GM23248 (cell line): ENCODE measurements around the gene KCTD16. TPM values are rescaled to one million over a fixed set of nuclear protein-coding genes. Genes with fewer than 3 reads are reported as not detected.

Experiments used
- DNase-seq: peaks from one replicate; pipeline ENCODE4 v3.0.0-alpha.2; 2015
- H2AFZ ChIP-seq: fragments of 200-600 bp; sonication (generic); 2 replicates; pipeline ENCODE4 v1.6.1; 2016; ENCODE audit warnings: antibody characterized with exemption
- H3F3A ChIP-seq: fragments of 200-600 bp; sonication (generic); 2 replicates; pipeline ENCODE4 v1.6.1; 2016; ENCODE audit warnings: mild to moderate bottlenecking, antibody characterized with exemption, mixed run types; ENCODE audit not compliant: insufficient read depth
- H3K27ac ChIP-seq: fragments of 200-600 bp; sonication (generic); 2 replicates; pipeline ENCODE4 v1.5.1; 2016; ENCODE audit warnings: mild to moderate bottlenecking
- H3K27me3 ChIP-seq: fragments of 200-600 bp; sonication (generic); replicated peaks from 2 replicates; pipeline ENCODE4 v1.6.1; 2016; ENCODE audit warnings: mild to moderate bottlenecking; ENCODE audit not compliant: insufficient read depth
- H3K36me3 ChIP-seq: fragments of 200-600 bp; sonication (generic); 2 replicates; pipeline ENCODE4 v1.6.1; 2016; ENCODE audit warnings: low read depth, mild to moderate bottlenecking
- H3K4me1 ChIP-seq: fragments of 200-600 bp; sonication (generic); 2 replicates; pipeline ENCODE4 v1.6.1; 2016; ENCODE audit warnings: mild to moderate bottlenecking; ENCODE audit not compliant: insufficient read depth
- H3K4me2 ChIP-seq: fragments of 200-600 bp; sonication (generic); one replicate; pipeline ENCODE4 v1.6.1; 2016; ENCODE audit warnings: mild to moderate bottlenecking; ENCODE audit not compliant: unreplicated experiment
- H3K4me3 ChIP-seq: fragments of 200-600 bp; sonication (generic); 2 replicates; pipeline ENCODE4 v1.5.1; 2016; ENCODE audit warnings: mild to moderate bottlenecking
- H3K79me2 ChIP-seq: fragments of 200-600 bp; sonication (generic); 2 replicates; pipeline ENCODE4 v1.6.1; 2016; ENCODE audit warnings: mild to moderate bottlenecking; ENCODE audit not compliant: insufficient read depth
- H3K9ac ChIP-seq: fragments of 200-600 bp; sonication (generic); 2 replicates; pipeline ENCODE4 v1.6.1; 2016; ENCODE audit warnings: mild to moderate bottlenecking
- H3K9me2 ChIP-seq: fragments of 200-600 bp; sonication (generic); 2 replicates; pipeline ENCODE4 v1.6.1; 2016; ENCODE audit warnings: mixed run types, mild to moderate bottlenecking, moderate library complexity; ENCODE audit not compliant: insufficient read depth
- H3K9me3 ChIP-seq: fragments of 200-600 bp; sonication (generic); one replicate; pipeline ENCODE4 v1.6.1; 2017; ENCODE audit warnings: low read depth
- H4K20me1 ChIP-seq: fragments of 200-600 bp; sonication (generic); 2 replicates; pipeline ENCODE4 v1.6.0; 2016; ENCODE audit not compliant: insufficient read depth
- EZH2 ChIP-seq: fragments of 200-600 bp; sonication (generic); IDR thresholded peaks from 2 replicates; pipeline ENCODE4 v1.6.1; 2018; ENCODE audit warnings: antibody characterized with exemption, mild to moderate bottlenecking; ENCODE audit not compliant: insufficient read depth, poor library complexity, severe bottlenecking
- EZH2phosphoT487 ChIP-seq: fragments of 200-600 bp; sonication (generic); IDR thresholded peaks from 2 replicates; pipeline ENCODE4 v1.6.1; 2018; ENCODE audit warnings: antibody characterized with exemption, moderate library complexity, mild to moderate bottlenecking, low read depth; ENCODE audit not compliant: insufficient read depth
- WGBS, 2 experiments: methylation state at CpG; one replicate each; pipeline ENCODE4 v1.1.6; 2015 to 2017; ENCODE audit warnings: low lambda C conversion rate in 2 of 2, low coverage in 1 of 2; ENCODE audit errors: missing lambda C conversion rate in 2 of 2; 5-methylcytosine and 5-hydroxymethylcytosine counted together
- in situ Hi-C: fragments of 300-500 bp; cut with MboI; formaldehyde crosslinking; loops from 2 replicates; pipeline ENCODE4 v1.15.0; 2020
- polyA plus RNA-seq: library from polyadenylated mRNA; unstranded; fragments of >200 nt; fragmentation: Nextera tagmentation; extraction: Ambion mirVana; gene quantifications from 2 replicates; pipeline ENCODE4 v1.2.1, GENCODE V29; 2016
- total RNA-seq: library from RNA; depleted of rRNA; stranded (reverse); fragments of >200 nt; shearing (Covaris generic); gene quantifications from 2 replicates; pipeline ENCODE4 v1.2.3, GENCODE V29; 2014

KCTD16 gene
- total and polyA plus RNA-seq, 2 experiments from 2014 or later: 0.25 to 0.65 TPM

GRCh38 chr5:144458216-144458615 is 287.5 kb downstream of the KCTD16 start:
- TF ChIP-seq EZH2phosphoT487 (no peak), EZH2 (no peak)
- DNase-seq: no peak
- H3K27ac ChIP-seq: no peak overlapping the region
- in situ Hi-C loops: no loop called here
- WGBS, 2 experiments: 69 to 85% methylated on average over 4 of the region's 4 CpGs
- no peak overlapping the region for H3K9ac ChIP-seq
- H4K20me1 ChIP-seq: no peaks in the 10 kb centered on the region
- H3F3A ChIP-seq: no peaks in the 10 kb centered on the region
- H3K9me2 ChIP-seq: no peaks in the 10 kb centered on the region
- H3K36me3 ChIP-seq: no peaks in the 10 kb centered on the region
- no peaks in the 10 kb centered on the region for H3K4me1 ChIP-seq
- H3K27me3 ChIP-seq: no peaks in the 10 kb centered on the region
- H3K9me3 ChIP-seq: no peaks in the 10 kb centered on the region
- H3K4me2 ChIP-seq: no peak overlapping the region
- no peak overlapping the region for H3K4me3 ChIP-seq
- no peaks in the 10 kb centered on the region for H3K79me2 ChIP-seq
- H2AFZ ChIP-seq: no peak overlapping the region

- no peaks in the 10 kb centered on the region for H4K20me1 ChIP-seq
- H3K36me3 ChIP-seq: no peaks in the 10 kb centered on the region
- no peak overlapping the region for H3K27ac ChIP-seq
- no peaks in the 10 kb centered on the region for H3K4me1 ChIP-seq
- no peak for DNase-seq
- no peaks in the 10 kb centered on the region for H3K27me3 ChIP-seq
- no peaks in the 10 kb centered on the region for H3K79me2 ChIP-seq
- H3K9me3 ChIP-seq: no peaks in the 10 kb centered on the region
- no peaks in the 10 kb centered on the region for H3F3A ChIP-seq
- WGBS, 2 experiments: 60 to 73% methylated on average over 1 of the region's 1 CpG
- no peak overlapping the region for H3K4me3 ChIP-seq
- H3K4me2 ChIP-seq: no peak overlapping the region
- in situ Hi-C loops: no loop called here
- H2AFZ ChIP-seq: no peak overlapping the region
- no peak overlapping the region for H3K9ac ChIP-seq
- no peaks in the 10 kb centered on the region for H3K9me2 ChIP-seq
- no peak for TF ChIP-seq EZH2
- no peak for TF ChIP-seq EZH2phosphoT487
These were observed 289.9 kb downstream of the KCTD16 start for GRCh38 chr5:144460600-144460999.

- Histone ChIP-seq H2AFZ (no peak overlapping the region), H3K79me2 (no peaks in the 10 kb centered on the region), H3K9me2 (no peaks in the 10 kb centered on the region), H3K9me3 (no peaks in the 10 kb centered on the region), H3K4me1 (no peaks in the 10 kb centered on the region), H3K4me2 (no peak overlapping the region), H3K36me3 (no peaks in the 10 kb centered on the region), H3K9ac (no peak overlapping the region), H4K20me1 (no peaks in the 10 kb centered on the region), H3F3A (no peaks in the 10 kb centered on the region), H3K4me3 (no peak overlapping the region), H3K27me3 (no peaks in the 10 kb centered on the region), H3K27ac (no peak overlapping the region)
- DNase-seq: no peak
- in situ Hi-C loops: no loop called here
- TF ChIP-seq EZH2 (no peak), EZH2phosphoT487 (no peak)
- 68 to 76% methylated on average over 2 of the region's 2 CpGs for WGBS, 2 experiments
These were observed 291.9 kb downstream of the KCTD16 start for GRCh38 chr5:144462577-144462976.

GRCh38 chr5:144463481-144464223 is 293.0 kb downstream of the KCTD16 start:
- Histone ChIP-seq H3K4me1 (no peaks in the 10 kb centered on the region), H4K20me1 (no peaks in the 10 kb centered on the region), H3F3A (no peaks in the 10 kb centered on the region), H3K79me2 (no peaks in the 10 kb centered on the region), H3K4me2 (no peak overlapping the region), H2AFZ (no peak overlapping the region), H3K27me3 (no peaks in the 10 kb centered on the region), H3K27ac (no peak overlapping the region), H3K36me3 (no peaks in the 10 kb centered on the region), H3K9me2 (no peaks in the 10 kb centered on the region), H3K9ac (no peak overlapping the region), H3K9me3 (no peaks in the 10 kb centered on the region), H3K4me3 (no peak overlapping the region)
- TF ChIP-seq EZH2phosphoT487 (no peak), EZH2 (no peak)
- 50 to 57% methylated on average over 3 of the region's 3 CpGs for WGBS, 2 experiments
- DNase-seq: no peak
- in situ Hi-C loops: no loop called here

- no peak overlapping the region for H3K27ac ChIP-seq
- 86 to 94% methylated on average over 1 of the region's 1 CpG for WGBS, 2 experiments
- in situ Hi-C loops: no loop called here
These were observed 293.6 kb downstream of the KCTD16 start for GRCh38 chr5:144464306-144464705.

More at GRCh38 chr5:144464306-144464705, 293.6 kb downstream of the KCTD16 start:
- no peak for TF ChIP-seq EZH2phosphoT487
- TF ChIP-seq EZH2: no peak
- DNase-seq: no peak
- no peaks in the 10 kb centered on the region for H3K36me3 ChIP-seq
- H3K4me3 ChIP-seq: no peak overlapping the region
- H3K79me2 ChIP-seq: no peaks in the 10 kb centered on the region
- no peaks in the 10 kb centered on the region for H3K9me3 ChIP-seq
- 0 out of 2 replicates have a peak, but pooled peaks cover under 1% of the 10 kb centered on the region for H3K4me1 ChIP-seq
- H3K9ac ChIP-seq: no peak overlapping the region
- no peaks in the 10 kb centered on the region for H3K9me2 ChIP-seq
- no peak overlapping the region for H2AFZ ChIP-seq
- H3K4me2 ChIP-seq: no peak overlapping the region
- H3F3A ChIP-seq: no peaks in the 10 kb centered on the region
- no peaks in the 10 kb centered on the region for H4K20me1 ChIP-seq
- no peaks in the 10 kb centered on the region for H3K27me3 ChIP-seq
